ENCODE results near the gene LRP1. TPM values are rescaled to one million over a fixed set of nuclear protein-coding genes. Genes with fewer than 3 reads are reported as not detected.

Gene LRP1
- total and polyA plus RNA-seq, 5 experiments from 2014 or later: 0.51 to 6.0 (median 2.7) TPM; not detected in 1

DNA sequence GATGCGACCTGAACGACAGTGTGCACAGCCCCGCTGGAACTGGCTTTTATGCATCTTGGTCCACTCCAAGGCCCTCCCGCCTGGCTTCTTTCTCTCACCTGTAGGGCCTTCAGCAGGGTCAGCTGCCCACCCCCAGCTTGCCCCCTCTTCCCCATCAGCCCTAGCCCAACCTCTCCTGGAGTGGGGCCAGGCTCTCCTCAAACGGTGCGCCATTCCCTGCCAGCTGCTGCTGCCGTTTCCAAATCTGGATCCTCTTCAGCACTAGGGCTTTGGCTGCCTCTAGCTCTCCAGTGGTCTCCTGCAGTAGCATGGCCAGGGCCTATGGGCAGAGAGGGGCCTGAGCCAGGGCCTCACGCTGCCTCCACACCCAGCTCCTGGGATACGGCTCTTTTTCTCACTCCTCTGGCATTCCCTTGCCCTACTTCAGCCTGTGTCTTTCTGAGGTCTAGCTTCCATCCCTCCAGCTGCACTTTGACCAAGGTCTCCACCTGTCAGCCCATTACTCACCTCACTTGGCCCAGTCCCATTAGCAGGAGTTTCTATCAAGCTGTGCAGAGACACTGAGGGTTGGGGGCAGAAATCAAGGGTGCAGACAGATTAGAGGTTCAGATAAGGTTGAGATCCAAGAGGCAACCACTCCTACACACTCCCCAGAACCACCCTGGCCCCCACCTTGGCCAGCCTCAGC lies 22.1 kb upstream of the LRP1 start:
- ATAC-seq: no peak
- no peaks in the 10 kb centered on the region for H3K9me3 Mint-ChIP-seq
- peak overlapping the region in 7 of 10 donors; percentile 22 to 88 (median 78) for H3K27ac Mint-ChIP-seq
- DNase-seq: no peak
- POLR2A ChIA-PET: interaction anchor here (0.6 to 16.7 kb wide), 4 partner anchors 12 to 1099 kb away, joined by 3 to 559 read pairs (median 4); partner anchors contain the start of gene NAB2
- peak overlapping the region in 2 of 10 donors; percentile 26 to 71 for H3K4me3 Mint-ChIP-seq
- peaks cover 0 to 64% (median 3%) of the 10 kb centered on the region in 3 donors for H3K36me3 Mint-ChIP-seq
- no peaks in the 10 kb centered on the region for H3K27me3 Mint-ChIP-seq
- H3K4me1 Mint-ChIP-seq: peaks cover 28 to 77% (median 75%) of the 10 kb centered on the region in 4 donors

DNA sequence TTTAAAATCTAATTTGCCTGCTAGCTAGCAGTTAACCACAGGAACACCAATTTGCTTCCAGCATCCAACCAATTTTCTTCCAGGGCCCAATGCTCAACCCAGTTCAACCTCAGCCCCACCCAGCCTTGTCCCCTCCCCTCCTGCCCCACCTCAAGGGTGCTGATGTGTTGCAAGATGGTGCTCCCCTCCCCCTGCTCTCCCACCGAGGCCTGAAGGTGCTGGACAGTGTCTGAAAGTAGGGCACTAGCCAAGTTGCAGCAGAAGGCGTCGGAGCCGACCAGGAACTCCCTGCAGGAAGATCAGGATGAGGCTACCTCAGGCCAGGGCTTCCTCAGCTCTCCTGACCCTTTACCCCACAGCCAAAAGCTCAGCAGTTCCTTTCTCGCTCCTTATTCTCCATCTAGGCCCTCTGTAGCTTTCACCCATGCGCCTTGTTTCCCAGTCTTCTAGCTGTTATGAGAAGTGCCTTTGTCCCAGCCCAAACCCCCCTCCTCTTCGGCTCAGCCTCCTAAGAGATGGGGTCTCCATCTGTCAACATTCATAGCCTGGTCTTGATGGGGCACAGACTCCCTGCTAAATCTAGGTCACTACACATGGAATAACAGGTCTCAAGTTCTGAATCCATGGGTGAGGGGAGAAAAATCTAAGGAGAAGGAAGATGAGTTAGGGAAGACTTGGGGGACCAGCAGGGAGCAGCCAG lies 20.7 kb upstream of the LRP1 start:
- no peak for ATAC-seq
- Mint-ChIP-seq H3K4me3 (peak overlapping the region in 7 of 10 donors; percentile 1 to 89 (median 63)), H3K27ac (peak overlapping the region; percentile 63 to 94 (median 77)), H3K9me3 (no peaks in the 10 kb centered on the region), H3K4me1 (peaks cover 33 to 76% (median 71%) of the 10 kb centered on the region in 4 donors), H3K36me3 (peaks cover 0 to 51% (median 3%) of the 10 kb centered on the region in 3 donors), H3K27me3 (peaks cover 0 to 2% (median 0%) of the 10 kb centered on the region in 5 donors)
- peak in 1 of 10 donors; percentile 37 for DNase-seq
- POLR2A ChIA-PET: interaction anchor here (4.9 to 16.7 kb wide), 2 partner anchors 13 to 28 kb away, joined by 150 to 559 read pairs; partner anchors contain the start of genes NAB2 and NEMP1

DNA sequence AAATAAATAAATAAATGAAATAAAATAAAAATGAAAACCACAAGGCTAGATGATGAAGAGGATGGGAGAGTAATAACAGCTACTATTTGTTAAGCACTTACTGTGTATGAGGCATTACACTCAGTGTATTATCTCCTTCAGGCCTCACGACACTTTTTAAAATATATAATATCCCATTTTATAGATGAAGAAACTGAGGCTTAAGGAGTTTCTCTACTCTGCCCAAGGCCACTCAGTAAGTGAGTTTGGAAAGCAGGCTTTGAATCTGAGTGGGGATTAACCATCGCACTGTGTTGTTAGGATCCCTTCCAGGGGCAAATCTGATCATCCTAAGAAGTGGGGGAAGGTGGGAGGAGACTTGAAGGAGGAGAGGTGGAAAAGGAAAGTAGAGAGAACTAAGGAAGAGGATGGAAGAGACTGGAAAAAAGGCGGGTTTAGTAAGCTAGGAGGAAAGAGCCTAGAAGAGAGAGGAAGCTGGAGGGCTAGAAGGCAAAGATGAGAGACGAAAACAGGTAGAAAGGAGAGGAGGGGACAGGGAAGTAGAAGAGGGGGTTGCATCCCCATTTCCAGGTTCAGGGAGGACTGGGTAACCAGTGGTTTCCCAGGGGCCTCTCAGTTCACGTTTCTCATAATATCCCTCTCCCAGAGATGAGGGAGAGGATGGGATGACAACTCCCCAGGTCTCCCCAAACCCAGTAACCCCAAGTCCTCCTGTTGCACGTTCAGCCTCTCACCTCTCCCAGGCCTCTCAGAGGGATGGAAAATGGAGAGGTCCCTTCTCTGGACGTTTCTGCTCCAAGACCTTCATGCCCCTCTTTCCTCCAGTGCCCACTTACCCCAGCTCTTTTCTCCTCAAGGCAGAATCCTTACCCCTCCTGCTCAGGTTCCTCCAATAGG lies 18.8 kb upstream of the LRP1 start:
- peak in 1 of 10 donors; percentile 32 for DNase-seq
- H3K9me3 Mint-ChIP-seq: no peaks in the 10 kb centered on the region
- ATAC-seq: no peak
- H3K36me3 Mint-ChIP-seq: peaks cover 0 to 41% (median 3%) of the 10 kb centered on the region in 3 donors
- H3K4me3 Mint-ChIP-seq: peak overlapping the region; percentile 89 to 99 (median 96)
- H3K4me1 Mint-ChIP-seq: peaks cover 33 to 66% (median 60%) of the 10 kb centered on the region in 4 donors
- H3K27ac Mint-ChIP-seq: peak overlapping the region; percentile 80 to 99 (median 98)
- POLR2A ChIA-PET: interaction anchor here (4.9 to 16.7 kb wide), 2 partner anchors 15 to 30 kb away, joined by 150 to 559 read pairs; partner anchors contain the start of genes NAB2 and NEMP1
- H3K27me3 Mint-ChIP-seq: peaks cover 0 to 2% (median 0%) of the 10 kb centered on the region in 5 donors

DNA sequence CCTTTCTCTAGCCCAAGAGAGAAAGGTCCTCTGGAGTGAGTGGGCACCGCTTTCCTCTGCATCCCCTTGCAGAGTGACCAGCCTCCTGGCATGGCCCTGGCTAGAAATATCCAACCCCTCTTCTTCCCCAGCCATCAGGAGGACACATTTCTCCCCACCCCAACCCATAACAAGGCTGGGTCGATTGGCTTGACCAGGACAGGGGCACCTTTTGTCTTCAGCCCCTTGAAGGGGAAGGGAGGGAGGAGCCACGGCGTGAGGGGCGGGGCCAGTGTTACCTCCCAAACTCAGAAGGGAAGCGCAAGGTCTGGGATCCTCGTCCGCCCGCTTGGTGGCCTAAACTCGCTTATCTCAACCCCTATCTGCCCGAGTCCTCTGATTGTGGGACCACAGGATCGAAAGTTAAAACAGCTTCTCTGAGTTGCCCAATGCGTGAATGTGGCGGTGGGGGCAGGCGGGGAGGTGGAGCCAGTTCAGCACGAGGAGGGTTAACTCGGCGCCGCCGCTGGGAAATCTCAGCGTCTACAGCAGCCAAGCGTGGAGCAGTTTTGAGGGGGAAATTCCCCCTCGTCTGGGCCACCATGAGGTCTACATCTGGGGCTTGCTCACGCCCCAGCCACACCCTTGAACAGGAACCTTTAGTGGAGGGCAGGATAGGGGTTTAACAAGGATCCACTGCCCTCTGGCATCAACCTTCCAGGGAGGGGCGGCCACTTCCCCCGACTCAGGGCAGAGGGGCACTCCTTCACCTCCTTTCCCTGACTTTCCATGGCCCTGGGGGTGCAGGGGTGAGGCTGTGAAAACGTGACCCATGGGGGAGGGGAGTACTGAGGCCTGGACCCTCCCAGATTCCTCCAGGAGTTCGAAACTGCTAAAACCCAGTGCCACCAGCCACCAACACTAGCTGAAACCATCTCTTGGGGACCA lies 17.9 kb upstream of the LRP1 start:
- DNase-seq: peak; percentile 47 to 77 (median 54)
- peak overlapping the region; percentile 89 to 99 (median 96) for H3K4me3 Mint-ChIP-seq
- peaks cover 0 to 32% (median 0%) of the 10 kb centered on the region in 3 donors for H3K36me3 Mint-ChIP-seq
- peaks cover 33 to 57% (median 53%) of the 10 kb centered on the region in 4 donors for H3K4me1 Mint-ChIP-seq
- POLR2A ChIA-PET: interaction anchor here (0.6 to 16.7 kb wide), 16 partner anchors 16 to 920 kb away, joined by 3 to 559 read pairs (median 10); partner anchors contain the start of genes LRP1, NAB2, NEMP1 and PTGES3
- no peaks in the 10 kb centered on the region for H3K9me3 Mint-ChIP-seq
- ATAC-seq: peak; percentile 42 to 45
- peak overlapping the region; percentile 94 to 99 (median 98) for H3K27ac Mint-ChIP-seq
- peaks cover 0 to 2% (median 0%) of the 10 kb centered on the region in 5 donors for H3K27me3 Mint-ChIP-seq

DNA sequence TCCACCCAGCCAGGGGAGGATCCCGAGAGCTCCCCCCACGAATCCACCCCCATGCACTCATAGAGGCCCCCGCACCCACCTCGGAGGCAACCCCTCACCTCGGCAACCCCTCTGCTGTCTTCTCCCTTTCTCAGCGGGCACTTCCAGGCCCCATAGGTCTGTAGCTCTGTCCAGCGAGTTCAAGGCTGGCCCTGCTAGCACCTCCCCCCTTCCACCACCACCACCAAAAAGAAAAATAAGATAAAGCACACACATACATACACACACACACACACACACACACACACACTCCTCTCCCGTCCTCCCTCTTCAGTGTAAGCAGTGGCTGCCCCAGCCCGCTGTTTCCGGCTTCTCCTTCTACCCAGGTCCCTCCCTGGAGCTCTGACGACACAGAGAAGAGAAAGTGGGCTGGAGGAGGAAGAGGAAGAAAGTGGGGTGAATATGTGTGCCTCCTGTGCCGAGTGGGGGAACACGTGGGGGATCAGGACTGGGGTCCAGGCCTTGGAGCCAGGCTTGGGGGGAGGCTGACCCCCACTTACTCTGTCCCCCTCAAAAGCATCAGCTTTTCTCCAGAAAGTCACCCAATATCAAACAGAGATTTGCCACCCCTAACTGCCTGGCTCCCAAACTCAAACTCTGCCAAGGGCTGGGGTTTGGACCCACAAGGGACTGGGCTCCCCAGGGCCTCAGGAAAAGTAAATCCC lies 17.1 kb upstream of the LRP1 start, which contains the start of gene STAT6:
Gene STAT6, minus strand, starts transcription at position 332 of the 704 bp plus-strand sequence. CDS start 3,084 bp downstream, outside the sequence.
- POLR2A ChIA-PET: interaction anchor here (0.6 to 16.7 kb wide), 35 partner anchors 13 to 1293 kb away, joined by 3 to 559 read pairs (median 4); partner anchors contain the start of genes BAZ2A, CDK4, DDIT3 and LRP1
- H3K27me3 Mint-ChIP-seq: peaks cover 0 to 2% (median 0%) of the 10 kb centered on the region in 5 donors
- DNase-seq (peak; percentile 62 to 95 (median 84)), ATAC-seq (peak; percentile 63 to 72)
- peaks cover 33 to 52% (median 50%) of the 10 kb centered on the region in 4 donors for H3K4me1 Mint-ChIP-seq
- H3K9me3 Mint-ChIP-seq: no peaks in the 10 kb centered on the region
- H3K36me3 Mint-ChIP-seq: peaks cover 0 to 24% (median 0%) of the 10 kb centered on the region in 3 donors
- peak within 1 kb of the TSS; percentile 94 to 99 (median 98) for H3K27ac Mint-ChIP-seq
- H3K4me3 Mint-ChIP-seq: peak within 1 kb of the TSS; percentile 89 to 99 (median 96)

DNA sequence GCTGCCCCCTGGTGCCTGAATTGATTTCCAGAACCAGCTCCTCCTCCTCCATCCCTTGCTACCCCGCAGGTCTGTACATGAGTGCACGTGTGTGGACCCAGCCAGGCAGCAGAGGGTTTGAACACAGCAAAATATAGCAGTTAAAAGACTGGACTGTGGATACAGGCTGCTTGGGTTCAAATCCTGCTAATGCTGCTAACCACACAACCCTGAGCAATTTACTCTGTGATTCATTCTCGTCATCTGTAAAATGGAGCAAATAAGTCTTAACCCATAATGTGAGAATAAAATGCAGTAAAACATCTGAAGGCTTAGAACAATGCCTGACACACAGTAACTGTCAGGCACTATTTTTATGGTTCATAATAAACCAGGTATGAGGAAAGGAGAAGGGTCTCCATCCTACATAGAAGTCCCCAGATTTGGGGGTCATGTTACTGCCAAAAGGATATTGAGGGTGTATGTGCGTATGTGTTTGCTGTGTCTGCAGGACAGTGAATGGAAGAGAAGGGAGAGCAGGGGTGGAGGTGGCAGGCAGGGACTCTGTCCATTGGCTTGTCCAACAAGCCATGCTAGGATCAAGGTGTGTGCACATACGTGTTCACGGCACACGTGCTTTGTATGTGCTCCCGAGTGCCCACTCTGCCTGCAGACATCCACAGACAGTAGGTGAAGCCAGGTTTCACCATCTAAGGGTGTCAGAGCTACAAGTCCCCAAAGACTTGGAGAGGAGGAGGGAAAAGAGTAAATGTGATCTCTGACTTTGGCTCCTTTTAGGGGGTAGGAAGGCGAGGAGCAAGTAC lies 15.6 kb upstream of the LRP1 start:
- no peak for ATAC-seq
- DNase-seq: peak in 1 of 10 donors; percentile 45
- Mint-ChIP-seq H3K36me3 (peaks cover 0 to 9% (median 0%) of the 10 kb centered on the region in 3 donors), H3K4me1 (peaks cover 24 to 38% (median 35%) of the 10 kb centered on the region in 4 donors), H3K27me3 (peaks cover 0 to 2% (median 0%) of the 10 kb centered on the region in 5 donors), H3K4me3 (peak overlapping the region; percentile 89 to 99 (median 96)), H3K27ac (peak overlapping the region; percentile 94 to 99 (median 98)), H3K9me3 (no peaks in the 10 kb centered on the region)
- POLR2A ChIA-PET: interaction anchor here (0.6 to 16.7 kb wide), 30 partner anchors 10 to 484 kb away, joined by 3 to 559 read pairs (median 5); partner anchors contain the start of genes BAZ2A, DDIT3, LRP1 and NAB2

DNA sequence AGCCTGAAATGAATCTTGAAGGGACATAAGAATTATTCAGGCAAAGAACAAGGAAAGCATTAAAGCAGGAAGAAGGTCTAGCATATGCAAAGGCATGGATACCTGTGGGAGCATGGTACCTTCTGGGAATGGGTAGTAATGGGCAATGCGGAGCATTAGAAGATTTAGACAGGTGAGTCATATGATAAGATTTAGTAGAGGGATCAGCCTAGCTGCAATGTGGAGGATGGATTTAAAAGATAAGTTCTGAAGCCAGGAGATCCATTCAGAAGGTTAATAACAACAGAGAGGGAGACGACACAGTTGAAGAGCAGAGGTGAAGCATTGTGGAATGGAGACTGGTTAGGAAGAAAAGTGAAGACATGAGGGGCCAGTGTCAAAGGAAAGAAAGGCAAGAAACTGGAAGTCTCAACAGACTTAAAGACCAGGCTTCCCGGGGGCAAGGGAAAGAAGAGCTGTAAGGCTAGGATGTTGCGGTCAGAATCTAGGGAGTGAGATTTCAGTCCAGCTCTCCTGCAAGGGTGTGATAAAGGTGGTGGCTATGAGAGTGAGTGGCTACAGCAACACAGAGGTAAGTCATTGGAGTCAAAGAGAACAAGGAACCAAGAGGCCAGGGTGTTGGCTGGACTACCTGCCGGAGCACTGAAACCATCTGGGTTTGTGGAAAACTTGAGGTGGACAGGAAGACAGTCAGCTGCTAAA lies 11.6 kb upstream of the LRP1 start:
- POLR2A ChIA-PET: interaction anchor here (0.6 kb wide), 1 partner anchor 36 kb away, joined by 4 read pairs; no protein-coding TSS in a partner anchor
- Mint-ChIP-seq H3K9me3 (no peaks in the 10 kb centered on the region), H3K4me1 (peaks cover 4 to 23% (median 11%) of the 10 kb centered on the region in 4 donors), H3K4me3 (no peak overlapping the region), H3K36me3 (no peaks in the 10 kb centered on the region), H3K27ac (peak overlapping the region in 1 of 10 donors; percentile 8), H3K27me3 (peaks cover 0 to 2% (median 0%) of the 10 kb centered on the region in 5 donors)
- ATAC-seq (no peak), DNase-seq (no peak)

DNA sequence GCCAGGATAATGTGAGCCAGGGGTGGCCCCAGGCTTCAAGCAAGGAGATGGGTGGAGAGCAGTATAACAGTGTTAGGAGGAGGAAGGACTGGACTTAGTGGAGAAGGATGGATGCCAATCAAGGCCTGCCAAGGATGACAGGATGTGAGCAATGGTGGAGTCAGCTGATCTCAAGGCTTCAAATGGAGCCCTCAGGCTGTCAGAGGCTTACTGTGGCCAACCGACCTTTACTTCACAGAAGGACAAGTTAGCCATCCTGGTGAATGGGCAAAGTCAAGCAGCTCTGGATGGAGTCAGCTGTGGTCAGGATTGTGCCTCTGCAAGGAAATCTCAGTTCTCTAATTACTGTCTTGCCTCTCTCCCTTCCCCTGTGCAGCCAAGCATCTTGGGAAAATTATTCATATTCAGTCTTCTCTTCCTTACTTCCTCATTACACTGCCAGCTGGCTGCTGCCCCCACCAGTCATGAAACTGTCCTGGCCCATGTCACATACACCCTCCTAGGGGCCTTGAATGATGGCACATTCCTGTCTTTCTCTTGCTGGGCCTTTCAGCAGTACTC lies 9.5 kb upstream of the LRP1 start:
- Mint-ChIP-seq H3K27me3 (no peaks in the 10 kb centered on the region), H3K27ac (no peak overlapping the region), H3K36me3 (no peaks in the 10 kb centered on the region), H3K9me3 (no peaks in the 10 kb centered on the region), H3K4me1 (peaks cover 0 to 13% (median 0%) of the 10 kb centered on the region in 4 donors), H3K4me3 (no peak overlapping the region)
- POLR2A ChIA-PET: no interaction called here
- ATAC-seq (no peak), DNase-seq (peak in 1 of 10 donors; percentile 8)

All from naive thymus-derived CD8-positive, alpha-beta T cell (primary cell).